ENCODE results near the gene SLC5A4. TPM values are rescaled to one million over a fixed set of nuclear protein-coding genes. Genes with fewer than 3 reads are reported as not detected.
"Not testable (repeated sequence)": the region's sequence is repeated elsewhere in the genome, so short reads cannot be mapped to it uniquely, and the experiment has no call there.

The SLC5A4 gene
- polyA plus RNA-seq, 12 donors = 0.48 to 2.1 (median 0.89) TPM; not detected in 2

- DNase-seq = no peak
These were observed 54.4 kb downstream of the SLC5A4 start for GRCh38 chr22:32200752-32201151.

GRCh38 chr22:32199961-32200360, 55.2 kb downstream of the SLC5A4 start:
- no peak for DNase-seq

GRCh38 chr22:32199341-32199740, 55.8 kb downstream of the SLC5A4 start:
- DNase-seq = no peak

- not testable (repeated sequence) for DNase-seq
These were observed 57.5 kb downstream of the SLC5A4 start for GRCh38 chr22:32197553-32198226.

DNA sequence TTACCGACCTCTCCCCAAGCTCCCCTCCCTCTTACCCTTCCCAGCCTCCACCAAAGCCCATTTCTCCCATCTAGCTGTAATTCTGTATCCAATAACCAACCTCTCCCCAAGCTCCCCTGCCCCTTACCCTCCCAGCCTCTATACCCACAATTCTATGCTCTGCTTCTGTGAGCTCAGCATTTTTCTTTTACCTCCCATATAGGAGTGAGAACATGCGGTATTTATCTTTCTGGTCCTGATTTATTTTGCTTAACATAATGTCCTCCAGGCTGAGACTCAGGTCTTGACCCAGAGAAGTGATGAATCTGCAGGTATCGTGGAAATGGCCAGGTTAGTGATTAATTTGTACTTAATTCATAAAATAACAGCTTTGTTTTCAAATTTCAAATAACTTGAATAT, 59.2 kb downstream of the SLC5A4 start:
- not testable (repeated sequence) for DNase-seq

- not testable (repeated sequence) for DNase-seq
These were observed 61.8 kb downstream of the SLC5A4 start for GRCh38 chr22:32193346-32193745.

GRCh38 chr22:32191021-32191420, 64.1 kb downstream of the SLC5A4 start:
- not testable (repeated sequence) for DNase-seq

DNA sequence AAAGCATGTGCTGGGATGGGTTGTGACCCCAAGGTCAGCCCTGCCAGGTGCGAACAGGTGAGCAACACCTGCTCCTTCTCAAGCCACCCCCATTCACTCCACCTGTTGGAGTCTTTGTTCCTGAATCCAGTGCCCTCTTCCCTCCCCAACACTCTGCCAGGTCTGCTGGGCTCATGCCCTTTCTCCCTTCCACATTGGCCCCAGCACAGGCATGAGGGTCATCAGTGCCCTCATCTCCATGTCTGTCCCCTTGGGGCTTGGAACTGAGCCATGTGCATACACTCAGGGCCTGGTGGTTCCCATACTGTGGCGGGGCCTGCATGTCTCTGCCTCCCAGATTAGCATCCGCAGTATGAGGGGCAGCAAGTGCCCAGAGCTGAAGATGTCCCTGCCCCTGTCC, 69.3 kb downstream of the SLC5A4 start:
- DNase-seq = no peak

- no peak for DNase-seq
These were observed 71.5 kb downstream of the SLC5A4 start for GRCh38 chr22:32183625-32184024.

- DNase-seq = no peak
These were observed 74.1 kb downstream of the SLC5A4 start for GRCh38 chr22:32181043-32181442.

DNA sequence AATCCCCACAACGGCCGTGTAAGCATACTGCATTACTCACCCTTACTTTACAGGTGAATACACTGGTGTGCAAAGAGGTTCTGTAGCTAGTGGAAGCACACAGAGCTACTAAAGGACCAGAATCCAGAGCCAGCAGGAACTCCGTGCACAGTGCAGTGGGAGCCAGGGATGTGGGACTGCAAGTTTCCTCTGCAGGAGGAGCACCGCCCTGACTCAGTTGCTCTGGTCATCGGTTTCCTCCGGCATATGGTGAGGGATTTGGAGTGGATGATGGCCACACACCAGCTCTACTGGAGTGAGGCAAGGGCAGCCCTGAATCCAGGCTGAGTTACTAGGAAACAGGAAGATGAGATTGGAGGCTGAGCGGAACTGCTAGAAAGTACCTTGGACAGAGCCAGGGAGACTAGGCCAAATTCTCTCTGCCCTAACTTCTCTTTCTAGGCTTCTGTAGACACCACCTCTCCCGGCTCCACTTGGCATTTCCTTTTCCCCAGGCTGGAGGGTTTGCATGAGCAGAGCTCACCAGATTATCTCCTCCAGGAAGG, 77.9 kb downstream of the SLC5A4 start:
- no peak for DNase-seq

- DNase-seq = no peak
These were observed 79.2 kb downstream of the SLC5A4 start for GRCh38 chr22:32175683-32176644.

GRCh38 chr22:32175115-32175514, 80.0 kb downstream of the SLC5A4 start:
- no peak for DNase-seq

Other genes starting within 250 kb of the SLC5A4 start
- gene SLC5A1, start 212.1 kb downstream of the SLC5A4 start, polyA plus RNA-seq (ENCODE audit: insufficient read length in 12 of 12) = 10 to 100 TPM in 1 of 12 donors, 1 to 10 TPM in 9, under 1 TPM in 1, not detected in 1; 0.71 to 10.8 (median 2.1) TPM
- gene C22orf42, start 96.0 kb downstream of the SLC5A4 start, polyA plus RNA-seq (ENCODE audit: insufficient read length in 12 of 12) = under 1 TPM in 1 of 12 donors, not detected in 11; 0.48 TPM
- under 1 TPM in 1 of 12 donors, not detected in 11; 0.15 TPM for gene RFPL2, start 50.3 kb downstream of the SLC5A4 start, polyA plus RNA-seq (ENCODE audit: insufficient read length in 12 of 12)
- gene RFPL3, start 102.5 kb upstream of the SLC5A4 start, polyA plus RNA-seq (ENCODE audit: insufficient read length in 12 of 12) = under 1 TPM in 2 of 12 donors, not detected in 10; 0.31 to 0.40 TPM
- 10 to 100 TPM in 11 of 12 donors, not detected in 1; 51.5 to 69.2 (median 59.5) TPM for gene RTCB, start 156.9 kb upstream of the SLC5A4 start, polyA plus RNA-seq (ENCODE audit: insufficient read length in 12 of 12)
- not detected for gene BPIFC, start 209.1 kb upstream of the SLC5A4 start, polyA plus RNA-seq (ENCODE audit: insufficient read length in 12 of 12)
- 10 to 100 TPM in 11 of 12 donors, not detected in 1; 45.1 to 88.2 (median 70.9) TPM for gene FBXO7, start 219.5 kb upstream of the SLC5A4 start, polyA plus RNA-seq (ENCODE audit: insufficient read length in 12 of 12)